ENCODE data around the gene C1QTNF7. TPM values are rescaled to one million over a fixed set of nuclear protein-coding genes. Genes with fewer than 3 reads are reported as not detected.

The C1QTNF7 gene
- polyA plus RNA-seq, 4 donors: 0.54 to 1.8 (median 0.84) TPM; not detected in 1

DNA sequence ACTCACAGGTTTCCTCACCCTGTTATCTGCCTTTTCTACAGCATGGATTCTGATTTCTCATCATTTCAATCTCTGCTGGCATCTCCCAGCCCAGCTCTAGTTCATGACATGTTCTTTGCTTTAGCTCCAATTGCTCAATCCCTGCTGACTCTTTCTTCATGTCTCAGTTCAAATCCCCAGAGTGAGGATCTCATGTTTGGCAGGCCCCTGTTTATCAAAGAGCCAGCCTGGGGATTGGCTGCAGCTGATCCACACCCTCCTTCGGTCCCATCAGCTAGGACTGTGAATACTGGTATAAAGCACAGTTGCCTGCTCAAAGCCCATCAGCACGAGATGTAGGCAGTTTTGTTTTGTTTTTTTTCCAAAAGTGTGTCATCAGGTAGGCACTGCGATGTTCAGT lies 27.5 kb downstream of the C1QTNF7 start:
- no peak for DNase-seq
- Histone ChIP-seq H3K27me3 (ENCODE audit: control insufficient read depth in 3 of 3, insufficient read depth in 3 of 3, low read length in 3 of 3) (no peaks in the 10 kb centered on the region), H3K4me1 (ENCODE audit: control insufficient read depth in 3 of 3, insufficient read depth in 2 of 3, low read depth in 1 of 3, low read length in 2 of 3) (peaks cover 0 to 4% (median 2%) of the 10 kb centered on the region in 3 donors), H3K9me3 (ENCODE audit: control insufficient read depth in 2 of 2, insufficient read depth in 1 of 2, low read depth in 1 of 2, low read length in 1 of 2) (no peaks in the 10 kb centered on the region), H3K36me3 (ENCODE audit: control insufficient read depth in 3 of 3, insufficient read depth in 2 of 3, low read depth in 1 of 3, low read length in 3 of 3) (no peaks in the 10 kb centered on the region), H3K4me3 (ENCODE audit: low read depth in 1 of 3, low read length in 3 of 3) (no peak overlapping the region), H3K27ac (ENCODE audit: low read depth in 1 of 3, low read length in 2 of 3) (no peak overlapping the region)
- no peak for FAIRE-seq
- 73 to 80% (median 80%) methylated on average over 3 of the region's 3 CpGs for WGBS, 3 donors

DNA sequence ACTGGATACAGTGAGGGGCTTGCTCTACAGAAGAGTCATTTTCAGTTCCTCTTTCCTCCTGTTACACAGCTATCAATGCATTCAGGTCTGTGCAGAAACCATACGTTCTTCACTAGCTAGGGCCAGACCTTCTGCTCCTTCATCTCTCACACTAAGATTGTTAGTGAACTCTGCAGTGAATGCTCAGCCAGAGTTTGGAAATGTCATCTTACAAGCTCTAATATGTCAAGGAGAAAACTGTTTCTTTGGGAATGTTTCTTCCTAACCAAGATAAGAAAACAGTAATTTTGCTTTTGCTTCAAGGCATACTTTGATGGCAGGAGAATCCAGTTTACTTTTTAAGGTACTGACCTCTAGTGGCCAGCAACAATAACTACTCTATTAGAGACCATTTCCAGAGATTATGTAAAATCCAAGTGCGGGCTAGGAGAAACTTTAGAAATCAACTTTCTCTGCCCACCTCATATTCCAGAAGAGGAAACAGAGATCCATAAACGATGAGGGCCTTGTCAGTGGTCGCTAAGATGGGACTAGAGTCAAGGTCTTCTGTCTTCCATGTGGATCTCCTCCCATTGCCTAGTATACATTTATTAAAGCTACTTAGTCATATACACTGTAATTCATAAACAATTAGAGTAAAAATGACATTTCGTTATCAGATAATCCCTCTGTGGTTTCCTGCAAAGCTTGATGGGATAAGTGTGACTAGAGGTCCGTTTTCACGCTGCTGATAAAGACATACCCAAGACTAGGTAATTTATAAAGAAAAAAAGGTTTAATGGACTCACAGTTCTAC lies 29.8 kb downstream of the C1QTNF7 start:
- FAIRE-seq: peak; percentile 67
- H3K27ac ChIP-seq (ENCODE audit: low read depth in 1 of 3, low read length in 2 of 3): no peak overlapping the region

DNA sequence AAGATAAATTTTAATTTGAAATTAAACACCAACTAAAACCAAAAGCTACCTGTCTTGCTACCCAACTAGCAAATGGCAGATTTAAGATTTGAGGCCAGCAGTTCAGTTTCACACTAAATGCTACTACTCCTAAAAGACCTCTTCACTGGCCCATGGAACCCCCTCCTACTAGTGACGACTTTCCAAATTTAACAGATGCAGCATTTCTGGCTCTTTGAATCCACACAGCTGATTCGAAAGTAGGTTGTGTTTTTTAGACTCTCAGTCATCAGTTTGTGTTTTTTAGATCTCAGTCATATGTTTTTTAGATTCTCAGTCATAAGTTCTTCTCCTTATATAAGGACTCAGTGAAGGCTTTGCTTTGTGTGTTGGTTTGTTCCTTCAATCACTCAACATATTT lies 30.8 kb downstream of the C1QTNF7 start:
- H3K27me3 ChIP-seq (ENCODE audit: control insufficient read depth in 3 of 3, insufficient read depth in 3 of 3, low read length in 3 of 3): no peaks in the 10 kb centered on the region
- no peaks in the 10 kb centered on the region for H3K36me3 ChIP-seq (ENCODE audit: control insufficient read depth in 3 of 3, insufficient read depth in 2 of 3, low read depth in 1 of 3, low read length in 3 of 3)
- WGBS, 3 donors: 61 to 77% (median 74%) methylated on average over 2 of the region's 2 CpGs
- no peak for FAIRE-seq
- no peak for DNase-seq
- H3K27ac ChIP-seq (ENCODE audit: low read depth in 1 of 3, low read length in 2 of 3): no peak overlapping the region
- peaks cover 0 to 2% (median 0%) of the 10 kb centered on the region in 3 donors for H3K4me1 ChIP-seq (ENCODE audit: control insufficient read depth in 3 of 3, insufficient read depth in 2 of 3, low read depth in 1 of 3, low read length in 2 of 3)
- H3K4me3 ChIP-seq (ENCODE audit: low read depth in 1 of 3, low read length in 3 of 3): no peak overlapping the region
- no peaks in the 10 kb centered on the region for H3K9me3 ChIP-seq (ENCODE audit: control insufficient read depth in 2 of 2, insufficient read depth in 1 of 2, low read depth in 1 of 2, low read length in 1 of 2)

More for the DNA sequence above, 29.8 kb downstream of the C1QTNF7 start:
- Histone ChIP-seq H3K27me3 (ENCODE audit: control insufficient read depth in 3 of 3, insufficient read depth in 3 of 3, low read length in 3 of 3) (no peaks in the 10 kb centered on the region), H3K4me3 (ENCODE audit: low read depth in 1 of 3, low read length in 3 of 3) (no peak overlapping the region), H3K9me3 (ENCODE audit: control insufficient read depth in 2 of 2, insufficient read depth in 1 of 2, low read depth in 1 of 2, low read length in 1 of 2) (no peaks in the 10 kb centered on the region), H3K36me3 (ENCODE audit: control insufficient read depth in 3 of 3, insufficient read depth in 2 of 3, low read depth in 1 of 3, low read length in 3 of 3) (no peaks in the 10 kb centered on the region), H3K4me1 (ENCODE audit: control insufficient read depth in 3 of 3, insufficient read depth in 2 of 3, low read depth in 1 of 3, low read length in 2 of 3) (peaks cover 0 to 2% (median 0%) of the 10 kb centered on the region in 3 donors)
- 26 to 29% (median 28%) methylated on average over 7 of the region's 7 CpGs for WGBS, 3 donors
- peak; percentile 44 to 50 for DNase-seq

DNA sequence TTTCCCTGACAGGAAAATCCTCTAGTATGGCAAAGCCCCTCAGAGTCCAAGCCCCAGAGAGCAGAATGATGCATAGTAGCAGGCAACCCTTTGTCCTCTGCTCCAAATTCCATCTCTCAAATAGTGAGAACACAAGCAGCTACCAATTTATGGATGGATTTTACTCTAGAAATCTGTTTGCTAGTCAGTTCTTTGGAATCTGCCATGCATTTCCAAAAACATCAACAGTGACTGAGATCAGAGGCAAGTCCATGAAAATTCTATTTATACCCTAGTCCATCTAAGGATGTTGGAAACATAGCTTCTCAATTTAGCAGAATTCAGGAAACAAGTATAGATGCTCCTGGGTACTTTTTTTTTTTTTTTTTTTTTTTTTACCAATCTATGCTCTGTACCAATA lies 31.9 kb downstream of the C1QTNF7 start:
- H3K9me3 ChIP-seq (ENCODE audit: control insufficient read depth in 2 of 2, insufficient read depth in 1 of 2, low read depth in 1 of 2, low read length in 1 of 2): no peaks in the 10 kb centered on the region
- H3K36me3 ChIP-seq (ENCODE audit: control insufficient read depth in 3 of 3, insufficient read depth in 2 of 3, low read depth in 1 of 3, low read length in 3 of 3): no peaks in the 10 kb centered on the region
- H3K27ac ChIP-seq (ENCODE audit: low read depth in 1 of 3, low read length in 2 of 3): no peak overlapping the region
- H3K27me3 ChIP-seq (ENCODE audit: control insufficient read depth in 3 of 3, insufficient read depth in 3 of 3, low read length in 3 of 3): no peaks in the 10 kb centered on the region
- FAIRE-seq: no peak
- DNase-seq: no peak
- peaks cover 0 to 2% (median 0%) of the 10 kb centered on the region in 3 donors for H3K4me1 ChIP-seq (ENCODE audit: control insufficient read depth in 3 of 3, insufficient read depth in 2 of 3, low read depth in 1 of 3, low read length in 2 of 3)
- H3K4me3 ChIP-seq (ENCODE audit: low read depth in 1 of 3, low read length in 3 of 3): no peak overlapping the region

DNA sequence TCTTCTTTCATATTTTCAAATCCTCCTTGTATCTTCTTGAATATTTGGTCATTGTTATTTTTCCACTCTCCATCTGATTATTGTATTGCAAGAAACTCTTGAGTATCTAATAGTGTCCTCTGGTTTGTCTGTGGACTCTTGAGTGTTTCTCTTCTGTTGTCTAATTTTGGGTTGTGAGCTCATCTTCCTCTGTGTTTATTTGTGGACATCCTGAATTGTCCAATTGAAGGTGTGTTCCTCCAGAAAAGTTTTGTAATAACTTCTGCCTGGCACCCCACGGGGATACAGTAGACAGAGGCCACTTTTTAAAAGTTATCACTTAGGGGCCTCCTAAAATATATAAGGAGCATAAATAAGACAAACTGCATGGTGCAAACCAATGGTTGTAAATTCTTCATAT lies 38.8 kb downstream of the C1QTNF7 start:
- Histone ChIP-seq H3K4me1 (ENCODE audit: control insufficient read depth in 3 of 3, insufficient read depth in 2 of 3, low read depth in 1 of 3, low read length in 2 of 3) (no peaks in the 10 kb centered on the region), H3K4me3 (ENCODE audit: low read depth in 1 of 3, low read length in 3 of 3) (no peak overlapping the region), H3K27ac (ENCODE audit: low read depth in 1 of 3, low read length in 2 of 3) (no peak overlapping the region), H3K9me3 (ENCODE audit: control insufficient read depth in 2 of 2, insufficient read depth in 1 of 2, low read depth in 1 of 2, low read length in 1 of 2) (no peaks in the 10 kb centered on the region), H3K36me3 (ENCODE audit: control insufficient read depth in 3 of 3, insufficient read depth in 2 of 3, low read depth in 1 of 3, low read length in 3 of 3) (no peaks in the 10 kb centered on the region), H3K27me3 (ENCODE audit: control insufficient read depth in 3 of 3, insufficient read depth in 3 of 3, low read length in 3 of 3) (no peaks in the 10 kb centered on the region)
- WGBS, 3 donors: 72 to 75% (median 73%) methylated on average over 1 of the region's 1 CpG
- no peak for DNase-seq
- FAIRE-seq: no peak

DNA sequence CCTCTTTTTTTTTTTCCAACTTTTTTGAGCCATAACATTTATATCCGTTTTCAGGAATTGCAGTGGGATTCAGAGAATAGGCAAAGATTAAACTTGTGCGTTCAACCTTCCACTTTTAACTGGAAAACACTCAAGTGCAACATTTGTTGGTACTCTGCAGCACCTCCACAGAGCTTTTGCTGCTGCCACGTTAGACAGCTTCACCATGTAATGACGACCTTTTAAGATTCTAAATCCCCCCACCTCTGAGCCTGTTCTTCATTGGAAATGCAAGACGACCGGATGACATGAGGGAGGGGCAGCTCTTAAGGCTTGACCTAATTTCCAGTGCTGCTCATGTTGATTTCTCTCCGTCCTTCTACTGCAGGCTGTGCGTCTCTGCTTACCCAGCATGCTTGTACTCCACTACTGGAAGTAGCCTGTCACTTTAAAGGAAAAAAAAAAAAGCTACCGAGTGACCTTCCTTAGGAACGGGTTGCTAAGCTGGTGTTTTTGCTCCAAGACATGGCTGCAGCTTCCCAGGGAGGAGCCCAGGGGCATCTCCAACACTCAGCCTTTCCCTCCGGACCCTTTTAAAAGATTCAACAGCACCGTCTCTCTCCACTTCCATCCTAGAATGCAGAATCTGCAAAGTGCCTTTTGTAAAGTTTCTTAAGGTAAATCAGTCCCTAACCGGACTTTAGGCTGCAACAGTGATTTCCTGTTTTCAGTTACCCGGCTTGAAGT lies 41.7 kb downstream of the C1QTNF7 start, which contains the start of gene CC2D2A:
Gene CC2D2A (plus strand): TSS at position 481 of the 726 bp plus-strand sequence. CDS start 6,051 bp downstream, outside the sequence.
- H3K9me3 ChIP-seq (ENCODE audit: control insufficient read depth in 2 of 2, insufficient read depth in 1 of 2, low read depth in 1 of 2, low read length in 1 of 2): no peaks in the 10 kb centered on the region
- WGBS, 3 donors: 4 to 7% (median 7%) methylated on average over 14 of the region's 14 CpGs
- peak within 1 kb of the TSS; percentile 0 to 44 (median 14) for H3K27ac ChIP-seq (ENCODE audit: low read depth in 1 of 3, low read length in 2 of 3)
- DNase-seq (peak; percentile 72 to 73), FAIRE-seq (no peak)
- no peaks in the 10 kb centered on the region for H3K27me3 ChIP-seq (ENCODE audit: control insufficient read depth in 3 of 3, insufficient read depth in 3 of 3, low read length in 3 of 3)
- H3K36me3 ChIP-seq (ENCODE audit: control insufficient read depth in 3 of 3, insufficient read depth in 2 of 3, low read depth in 1 of 3, low read length in 3 of 3): no peaks in the 10 kb centered on the region
- peak within 1 kb of the TSS; percentile 23 to 59 (median 43) for H3K4me3 ChIP-seq (ENCODE audit: low read depth in 1 of 3, low read length in 3 of 3)
- no peaks in the 10 kb centered on the region for H3K4me1 ChIP-seq (ENCODE audit: control insufficient read depth in 3 of 3, insufficient read depth in 2 of 3, low read depth in 1 of 3, low read length in 2 of 3)

DNA sequence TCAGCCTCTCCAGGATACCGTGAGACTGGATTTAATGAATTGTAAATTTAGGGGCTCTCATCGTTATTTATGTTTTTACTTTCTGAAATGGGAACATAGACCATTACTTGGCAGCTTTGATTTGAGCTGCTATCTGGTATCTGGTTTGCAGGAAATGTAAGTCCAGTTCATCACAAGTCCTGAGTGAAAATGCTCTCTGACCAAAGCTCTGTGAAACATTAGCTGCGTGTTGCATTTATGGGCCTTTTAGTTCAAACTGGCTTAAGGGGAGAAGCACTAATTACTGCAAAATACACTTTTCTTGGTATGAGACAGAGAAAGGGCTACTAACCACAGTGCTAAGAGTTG lies 42.3 kb downstream of the C1QTNF7 start:
- FAIRE-seq (no peak), DNase-seq (no peak)
- no peaks in the 10 kb centered on the region for H3K36me3 ChIP-seq (ENCODE audit: control insufficient read depth in 3 of 3, insufficient read depth in 2 of 3, low read depth in 1 of 3, low read length in 3 of 3)
- H3K27me3 ChIP-seq (ENCODE audit: control insufficient read depth in 3 of 3, insufficient read depth in 3 of 3, low read length in 3 of 3): no peaks in the 10 kb centered on the region
- no peaks in the 10 kb centered on the region for H3K4me1 ChIP-seq (ENCODE audit: control insufficient read depth in 3 of 3, insufficient read depth in 2 of 3, low read depth in 1 of 3, low read length in 2 of 3)
- H3K9me3 ChIP-seq (ENCODE audit: control insufficient read depth in 2 of 2, insufficient read depth in 1 of 2, low read depth in 1 of 2, low read length in 1 of 2): no peaks in the 10 kb centered on the region
- H3K27ac ChIP-seq (ENCODE audit: low read depth in 1 of 3, low read length in 2 of 3): peak overlapping the region; percentile 0 to 44 (median 14)
- 2 to 7% (median 4%) methylated on average over 3 of the region's 3 CpGs for WGBS, 3 donors
- H3K4me3 ChIP-seq (ENCODE audit: low read depth in 1 of 3, low read length in 3 of 3): peak overlapping the region; percentile 23 to 59 (median 43)

DNA sequence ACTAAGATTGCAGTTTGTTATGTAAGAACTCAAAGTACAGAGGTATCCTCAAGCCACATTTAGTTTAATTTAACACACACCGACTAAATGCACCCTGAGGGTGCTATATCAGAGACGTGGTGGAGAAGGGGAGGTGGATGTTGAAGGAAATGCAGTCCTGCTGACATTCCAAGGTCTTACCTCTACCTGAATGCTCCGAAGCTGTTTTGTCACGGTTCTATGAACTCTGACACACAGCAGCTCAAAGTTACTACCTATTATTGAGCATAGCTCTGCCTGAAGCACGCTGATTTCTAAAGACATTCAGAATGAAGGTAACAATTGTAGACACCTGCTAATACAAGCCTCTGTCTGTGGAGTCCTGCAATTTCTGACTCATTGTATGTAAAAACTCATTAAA lies 48.6 kb downstream of the C1QTNF7 start:
- Histone ChIP-seq H3K4me3 (ENCODE audit: low read depth in 1 of 3, low read length in 3 of 3) (no peak overlapping the region), H3K27me3 (ENCODE audit: control insufficient read depth in 3 of 3, insufficient read depth in 3 of 3, low read length in 3 of 3) (no peaks in the 10 kb centered on the region), H3K9me3 (ENCODE audit: control insufficient read depth in 2 of 2, insufficient read depth in 1 of 2, low read depth in 1 of 2, low read length in 1 of 2) (no peaks in the 10 kb centered on the region), H3K4me1 (ENCODE audit: control insufficient read depth in 3 of 3, insufficient read depth in 2 of 3, low read depth in 1 of 3, low read length in 2 of 3) (no peaks in the 10 kb centered on the region), H3K36me3 (ENCODE audit: control insufficient read depth in 3 of 3, insufficient read depth in 2 of 3, low read depth in 1 of 3, low read length in 3 of 3) (peaks cover 0 to 5% (median 0%) of the 10 kb centered on the region in 3 donors), H3K27ac (ENCODE audit: low read depth in 1 of 3, low read length in 2 of 3) (no peak overlapping the region)
- DNase-seq (no peak), FAIRE-seq (no peak)
- 82 to 88% (median 83%) methylated on average over 5 of the region's 5 CpGs for WGBS, 3 donors

Measured in small intestine (tissue), 7 donors.